ENCODE measurements around the gene DCDC2C.

DCDC2C gene

GRCh38 chr2:3805201-3805939 lies 102.0 kb downstream of the DCDC2C start:
- Histone ChIP-seq H3K9me3 (ENCODE audit: insufficient read depth, low read length) (no peaks in the 10 kb centered on the region), H2AFZ (ENCODE audit: low read depth, low read length) (no peak overlapping the region), H4K20me1 (ENCODE audit: insufficient read depth, low read length) (no peaks in the 10 kb centered on the region), H3K9ac (ENCODE audit: low read length) (no peak overlapping the region), H3K4me3 (ENCODE audit: low read length) (no peak overlapping the region), H3K4me2 (ENCODE audit: low read length) (no peak overlapping the region), H3K27ac (ENCODE audit: low read length) (no peak overlapping the region), H3K4me1 (ENCODE audit: low read length) (no peaks in the 10 kb centered on the region), H3K36me3 (replicated peaks; ENCODE audit: low read depth, low read length) (no peaks in the 10 kb centered on the region), H3K79me2 (ENCODE audit: low read length) (no peaks in the 10 kb centered on the region), H3K27me3 (ENCODE audit: low read depth, low read length) (no peaks in the 10 kb centered on the region; the same call in 1 of the 2 replicates)
- TF ChIP-seq EZH2phosphoT487 (IDR thresholded peaks at IDR 0.05; ENCODE audit: low read depth), result no peak
- peak; percentile 23; the same call in 1 of the 2 replicates for TF ChIP-seq CTCF (IDR thresholded peaks at IDR 0.05; ENCODE audit: low read depth, low read length)

- Histone ChIP-seq H3K36me3 (replicated peaks; ENCODE audit: low read depth, low read length) (no peaks in the 10 kb centered on the region), H3K79me2 (ENCODE audit: low read length) (no peaks in the 10 kb centered on the region), H3K27me3 (ENCODE audit: low read depth, low read length) (no peaks in the 10 kb centered on the region; the same call in 1 of the 2 replicates), H3K9ac (ENCODE audit: low read length) (no peak overlapping the region), H3K4me1 (ENCODE audit: low read length) (no peaks in the 10 kb centered on the region), H3K27ac (ENCODE audit: low read length) (no peak overlapping the region), H2AFZ (ENCODE audit: low read depth, low read length) (no peak overlapping the region), H3K4me3 (ENCODE audit: low read length) (no peak overlapping the region), H3K4me2 (ENCODE audit: low read length) (no peak overlapping the region), H3K9me3 (ENCODE audit: insufficient read depth, low read length) (no peaks in the 10 kb centered on the region), H4K20me1 (ENCODE audit: insufficient read depth, low read length) (no peaks in the 10 kb centered on the region)
- TF ChIP-seq CTCF (IDR thresholded peaks at IDR 0.05; ENCODE audit: low read depth, low read length) (no peak), EZH2phosphoT487 (IDR thresholded peaks at IDR 0.05; ENCODE audit: low read depth) (no peak)
Measured at GRCh38 chr2:3806168-3806567, 102.8 kb downstream of the DCDC2C start.

- H3K36me3 ChIP-seq (replicated peaks; ENCODE audit: low read depth, low read length), result no peaks in the 10 kb centered on the region
- TF ChIP-seq CTCF (IDR thresholded peaks at IDR 0.05; ENCODE audit: low read depth, low read length), result no peak
- TF ChIP-seq EZH2phosphoT487 (IDR thresholded peaks at IDR 0.05; ENCODE audit: low read depth), result no peak
- H3K79me2 ChIP-seq (ENCODE audit: low read length), result no peaks in the 10 kb centered on the region
- no peak overlapping the region for H2AFZ ChIP-seq (ENCODE audit: low read depth, low read length)
- no peak overlapping the region for H3K27ac ChIP-seq (ENCODE audit: low read length)
- H3K27me3 ChIP-seq (ENCODE audit: low read depth, low read length), result no peaks in the 10 kb centered on the region; the same call in 1 of the 2 replicates
- no peak overlapping the region for H3K4me3 ChIP-seq (ENCODE audit: low read length)
- H3K4me2 ChIP-seq (ENCODE audit: low read length), result no peak overlapping the region
- no peak overlapping the region for H3K9ac ChIP-seq (ENCODE audit: low read length)
- no peaks in the 10 kb centered on the region for H3K4me1 ChIP-seq (ENCODE audit: low read length)
- H4K20me1 ChIP-seq (ENCODE audit: insufficient read depth, low read length), result no peaks in the 10 kb centered on the region
- H3K9me3 ChIP-seq (ENCODE audit: insufficient read depth, low read length), result no peaks in the 10 kb centered on the region
Measured at GRCh38 chr2:3806730-3807129, 103.4 kb downstream of the DCDC2C start.

GRCh38 chr2:3807853-3808252 lies 104.5 kb downstream of the DCDC2C start:
- Histone ChIP-seq H3K4me3 (ENCODE audit: low read length) (no peak overlapping the region), H2AFZ (ENCODE audit: low read depth, low read length) (no peak overlapping the region), H3K27ac (ENCODE audit: low read length) (no peak overlapping the region), H3K36me3 (replicated peaks; ENCODE audit: low read depth, low read length) (no peaks in the 10 kb centered on the region), H4K20me1 (ENCODE audit: insufficient read depth, low read length) (no peaks in the 10 kb centered on the region), H3K4me2 (ENCODE audit: low read length) (no peak overlapping the region), H3K27me3 (ENCODE audit: low read depth, low read length) (no peaks in the 10 kb centered on the region), H3K9me3 (ENCODE audit: insufficient read depth, low read length) (no peaks in the 10 kb centered on the region), H3K9ac (ENCODE audit: low read length) (no peak overlapping the region), H3K79me2 (ENCODE audit: low read length) (no peaks in the 10 kb centered on the region), H3K4me1 (ENCODE audit: low read length) (no peaks in the 10 kb centered on the region)
- TF ChIP-seq CTCF (IDR thresholded peaks at IDR 0.05; ENCODE audit: low read depth, low read length) (no peak), EZH2phosphoT487 (IDR thresholded peaks at IDR 0.05; ENCODE audit: low read depth) (no peak)
